K562 treated with DMSO at 1 percent for 12 hours (cell line): ENCODE data around the gene OR6C65. TPM values are rescaled to one million over a fixed set of nuclear protein-coding genes. Genes with fewer than 3 reads are reported as not detected.

ENCODE experiments used
- total RNA-seq: library from RNA; unstranded; fragments of 300-600 nt; gene quantifications from 2 replicates; pipeline ENCODE4 v1.2.3, GENCODE V29; 2022; ENCODE audit not compliant: insufficient read depth

The OR6C65 gene
- not detected in 2 replicates for total RNA-seq

DNA sequence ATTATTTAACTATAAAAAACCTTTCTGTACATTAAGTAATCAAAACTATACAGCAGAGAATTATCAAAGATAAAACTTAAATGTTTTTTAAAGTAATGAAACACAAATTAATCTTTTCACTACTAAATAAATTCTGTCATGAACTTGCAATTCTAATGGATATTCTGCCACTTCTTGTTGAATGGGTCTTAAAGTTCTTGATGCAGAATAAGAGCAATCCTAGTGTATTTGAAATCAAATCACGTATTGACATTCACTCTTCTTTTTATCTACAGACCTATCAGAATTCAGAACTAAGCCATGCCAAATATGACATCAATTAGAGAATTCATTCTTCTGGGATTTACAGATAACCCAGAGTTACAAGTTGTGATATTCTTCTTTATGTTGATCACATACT lies at the start of gene OR6C65:
OR6C65 (plus strand) TSS at position 301 of the 400 bp plus-strand sequence; CDS start at position 301, 0 bp downstream.

DNA sequence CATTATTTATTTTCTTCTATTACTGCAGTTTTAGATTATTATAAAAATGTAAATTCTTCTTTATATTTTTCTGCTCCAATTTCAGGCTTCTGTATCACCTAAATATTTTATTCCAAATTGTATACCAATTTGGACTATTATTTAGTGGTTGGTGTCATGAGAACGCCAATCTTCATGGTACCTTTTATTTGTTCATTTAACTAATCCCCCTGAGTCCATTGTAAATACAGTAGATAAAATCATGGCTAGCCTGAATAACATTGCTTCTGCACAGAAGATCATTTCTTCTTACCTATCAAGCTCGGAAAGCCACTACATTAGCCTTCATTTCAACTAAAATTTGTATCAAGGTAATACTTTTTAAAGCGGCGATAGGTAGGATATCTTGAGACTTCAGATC lies 37.7 kb upstream of the OR6C65 start, which contains the start of gene OR6C75:
OR6C75 (plus strand) TSS at position 301 of the 400 bp plus-strand sequence. CDS start 2,136 bp downstream, outside the sequence.

DNA sequence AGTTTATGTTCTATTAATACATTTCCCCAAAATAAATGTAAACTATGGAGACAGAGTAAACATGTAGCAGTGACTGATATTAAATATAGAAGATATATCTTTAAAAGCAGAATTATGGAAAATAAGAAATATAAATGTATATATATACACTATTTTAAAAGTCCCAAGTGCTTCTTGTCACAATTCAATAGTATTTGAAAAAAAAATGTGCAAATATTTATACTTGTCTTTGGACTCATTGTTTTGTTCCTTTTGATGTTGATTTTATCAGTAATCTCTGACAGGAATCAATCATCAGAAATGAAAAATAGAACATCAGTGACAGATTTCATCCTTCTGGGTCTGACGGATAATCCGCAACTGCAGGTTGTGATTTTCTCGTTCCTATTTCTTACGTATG lies 25.6 kb downstream of the OR6C65 start, which contains the start of gene OR6C76:
OR6C76 (plus strand) TSS at position 301 of the 400 bp plus-strand sequence; CDS start at position 301, 0 bp downstream.

DNA sequence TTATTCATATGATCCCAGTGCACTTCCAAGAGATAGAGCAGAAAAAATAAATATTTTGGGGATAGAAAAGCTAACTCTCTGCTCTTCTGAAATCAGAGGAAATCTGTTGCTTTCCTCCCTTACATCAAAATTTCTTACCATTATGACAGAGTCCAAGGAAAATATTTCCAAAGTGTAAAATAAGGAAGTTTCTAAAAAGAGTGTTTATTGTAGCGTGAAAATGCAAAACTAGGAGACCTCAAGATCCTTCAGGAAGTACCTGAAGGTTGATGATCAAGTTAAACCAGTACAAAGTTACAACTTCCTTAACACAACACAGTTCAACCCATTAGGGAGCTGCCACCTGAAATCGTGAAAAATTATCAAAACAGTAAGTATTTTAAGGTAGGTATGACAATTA lies 43.4 kb downstream of the OR6C65 start, which contains the start of gene OR6C2:
OR6C2 (plus strand) TSS at position 301 of the 400 bp plus-strand sequence. CDS start 8,138 bp downstream, outside the sequence.

Other genes with a start within 250 kb of the OR6C65 start
- gene OR10A7, start 179.5 kb upstream of the OR6C65 start, total RNA-seq = not detected in 2 replicates
- not detected in 2 replicates for gene OR6C74, start 155.9 kb upstream of the OR6C65 start, total RNA-seq
- not detected in 2 replicates for gene OR6C6, start 104.0 kb upstream of the OR6C65 start, total RNA-seq
- gene OR6C1, start 86.2 kb upstream of the OR6C65 start, total RNA-seq = not detected in 2 replicates
- gene OR6C3, start 69.8 kb upstream of the OR6C65 start, total RNA-seq = not detected in 2 replicates
- not detected in 2 replicates for gene OR6C75, start 37.6 kb upstream of the OR6C65 start, total RNA-seq
- gene OR6C76, start 25.7 kb downstream of the OR6C65 start, total RNA-seq = not detected in 2 replicates
- gene OR6C2, start 43.5 kb downstream of the OR6C65 start, total RNA-seq = not detected in 2 replicates
- gene OR6C70, start 69.6 kb downstream of the OR6C65 start, total RNA-seq = not detected in 2 replicates
- not detected in 2 replicates for gene OR6C68, start 91.8 kb downstream of the OR6C65 start, total RNA-seq
- not detected in 2 replicates for gene OR6C4, start 149.1 kb downstream of the OR6C65 start, total RNA-seq
- not detected in 2 replicates for gene OR2AP1, start 171.9 kb downstream of the OR6C65 start, total RNA-seq
- gene OR10P1, start 236.4 kb downstream of the OR6C65 start, total RNA-seq = not detected in 2 replicates